ENCODE results near the gene PTGES. TPM values are rescaled to one million over a fixed set of nuclear protein-coding genes. Genes with fewer than 3 reads are reported as not detected.

Gene PTGES
- total RNA-seq, 6 donors from 2014 or later = 0.76 to 4.2 (median 2.5) TPM

DNA sequence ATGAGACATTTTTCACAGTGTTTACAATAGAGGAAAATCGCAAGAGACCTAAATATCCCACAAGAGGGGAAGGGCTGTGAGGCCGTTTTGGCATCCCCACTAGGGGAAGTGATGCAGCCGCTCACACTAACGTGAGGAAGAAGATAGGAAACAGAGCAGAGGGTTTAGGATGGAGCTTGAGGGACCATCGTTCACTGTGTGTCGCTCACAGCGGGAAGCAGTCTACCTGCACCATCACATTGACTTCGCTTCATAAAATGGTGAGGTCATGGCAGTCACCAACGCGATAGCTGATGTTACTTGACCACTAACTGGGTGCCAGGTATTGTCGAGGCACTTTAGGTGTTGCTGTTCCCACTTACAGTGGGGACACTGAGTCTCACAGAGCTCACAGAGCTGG, 51.8 kb downstream of the PTGES start:
- TF ChIP-seq EP300 (IDR thresholded peaks at IDR 0.05) (no peak), POLR2A (IDR thresholded peaks at IDR 0.05) (no peak), POLR2AphosphoS5 (IDR thresholded peaks at IDR 0.05) (no peak)
- TF ChIP-seq, protein P1, sequence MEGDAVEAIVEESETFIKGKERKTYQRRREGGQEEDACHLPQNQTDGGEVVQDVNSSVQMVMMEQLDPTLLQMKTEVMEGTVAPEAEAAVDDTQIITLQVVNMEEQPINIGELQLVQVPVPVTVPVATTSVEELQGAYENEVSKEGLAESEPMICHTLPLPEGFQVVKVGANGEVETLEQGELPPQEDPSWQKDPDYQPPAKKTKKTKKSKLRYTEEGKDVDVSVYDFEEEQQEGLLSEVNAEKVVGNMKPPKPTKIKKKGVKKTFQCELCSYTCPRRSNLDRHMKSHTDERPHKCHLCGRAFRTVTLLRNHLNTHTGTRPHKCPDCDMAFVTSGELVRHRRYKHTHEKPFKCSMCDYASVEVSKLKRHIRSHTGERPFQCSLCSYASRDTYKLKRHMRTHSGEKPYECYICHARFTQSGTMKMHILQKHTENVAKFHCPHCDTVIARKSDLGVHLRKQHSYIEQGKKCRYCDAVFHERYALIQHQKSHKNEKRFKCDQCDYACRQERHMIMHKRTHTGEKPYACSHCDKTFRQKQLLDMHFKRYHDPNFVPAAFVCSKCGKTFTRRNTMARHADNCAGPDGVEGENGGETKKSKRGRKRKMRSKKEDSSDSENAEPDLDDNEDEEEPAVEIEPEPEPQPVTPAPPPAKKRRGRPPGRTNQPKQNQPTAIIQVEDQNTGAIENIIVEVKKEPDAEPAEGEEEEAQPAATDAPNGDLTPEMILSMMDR (IDR thresholded peaks at IDR 0.05) = no peak
- Histone ChIP-seq H3K36me3 (no peaks in the 10 kb centered on the region), H3K4me3 (no peak overlapping the region), H3K27ac (no peak overlapping the region), H3K9me3 (no peaks in the 10 kb centered on the region), H3K4me1 (peaks cover 19 to 43% (median 29%) of the 10 kb centered on the region in 4 donors), H3K27me3 (peaks cover 0 to 11% (median 5%) of the 10 kb centered on the region in 4 donors)
- ATAC-seq (ENCODE audit: low FRiP score in 2 of 2) (no peak), DNase-seq (no peak)
- WGBS, 2 donors = 72 to 78% methylated on average over 11 of the region's 11 CpGs

GRCh38 chr9:129698254-129698757, 54.5 kb downstream of the PTGES start:
- TF ChIP-seq EP300 (IDR thresholded peaks at IDR 0.05) = no peak
- peak in 1 of 2 donors; percentile 86 for ATAC-seq (ENCODE audit: low FRiP score in 2 of 2)
- no peaks in the 10 kb centered on the region for H3K9me3 ChIP-seq
- H3K4me3 ChIP-seq = no peak overlapping the region
- peak overlapping the region in 1 of 4 donors; percentile 44 for H3K27ac ChIP-seq
- no peaks in the 10 kb centered on the region for H3K36me3 ChIP-seq
- peaks cover 0 to 11% (median 5%) of the 10 kb centered on the region in 4 donors for H3K27me3 ChIP-seq
- no peak for DNase-seq
- peaks cover 15 to 35% (median 22%) of the 10 kb centered on the region in 4 donors for H3K4me1 ChIP-seq
- 46 to 68% methylated on average over 15 of the region's 17 CpGs for WGBS, 2 donors

DNA sequence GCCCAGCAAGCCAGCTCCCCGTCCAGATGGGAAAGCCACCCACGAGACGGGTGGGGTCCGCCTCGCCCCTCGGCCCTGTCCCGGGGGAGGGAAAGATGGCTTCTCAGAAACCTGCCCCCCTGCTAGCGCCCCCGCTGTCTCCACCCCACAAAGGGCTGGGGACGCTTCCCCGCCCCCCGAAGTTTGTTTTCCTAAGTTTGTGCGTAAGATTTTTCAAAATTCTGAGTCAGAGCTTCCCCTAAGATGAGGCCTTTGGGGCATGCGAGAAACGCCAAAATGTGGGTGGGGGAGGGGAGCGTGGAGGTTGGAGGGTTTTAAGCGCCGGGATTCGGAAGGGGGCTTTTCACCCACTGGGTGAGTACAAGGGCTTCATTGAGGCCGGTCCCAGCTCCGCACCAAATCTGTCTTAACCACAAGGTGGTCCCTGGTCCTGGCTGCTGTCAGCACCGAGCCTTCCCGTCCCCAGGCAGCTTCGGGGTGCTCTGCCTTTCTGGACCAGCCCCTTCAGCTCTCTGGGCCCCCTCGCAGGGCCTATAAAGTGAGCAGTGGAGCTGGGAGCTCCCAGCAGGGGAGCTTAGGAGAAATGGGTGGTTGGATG, 55.1 kb downstream of the PTGES start:
- H3K27ac ChIP-seq = peak overlapping the region in 2 of 4 donors; percentile 39 to 59
- TF ChIP-seq, protein P1 (IDR thresholded peaks at IDR 0.05) = no peak
- H3K4me1 ChIP-seq = peaks cover 9 to 30% (median 16%) of the 10 kb centered on the region in 4 donors
- no peaks in the 10 kb centered on the region for H3K9me3 ChIP-seq
- peak overlapping the region in 3 of 4 donors; percentile 35 to 47 (median 38) for H3K4me3 ChIP-seq
- WGBS, 2 donors = 13 to 80% methylated on average over 1 to 20 of the region's 25 CpGs
- no peak for DNase-seq
- H3K27me3 ChIP-seq = peaks cover 0 to 11% (median 5%) of the 10 kb centered on the region in 4 donors
- peak in 1 of 2 donors; percentile 54 for ATAC-seq (ENCODE audit: low FRiP score in 2 of 2)
- no peaks in the 10 kb centered on the region for H3K36me3 ChIP-seq

- peak overlapping the region in 3 of 4 donors; percentile 35 to 47 (median 38) for H3K4me3 ChIP-seq
- DNase-seq (peak in 1 of 2 donors; percentile 88), ATAC-seq (ENCODE audit: low FRiP score in 2 of 2) (peak; percentile 38 to 78)
- TF ChIP-seq POLR2A (IDR thresholded peaks at IDR 0.05) (peak in 1 of 4 donors; percentile 30), EP300 (IDR thresholded peaks at IDR 0.05) (no peak), POLR2AphosphoS5 (IDR thresholded peaks at IDR 0.05) (no peak)
- TF ChIP-seq, protein P1 (IDR thresholded peaks at IDR 0.05) = no peak
- WGBS, 2 donors = 8% methylated on average over 15 to 29 of the region's 71 CpGs
- peaks cover 6 to 25% (median 13%) of the 10 kb centered on the region in 4 donors for H3K4me1 ChIP-seq
- H3K9me3 ChIP-seq = no peaks in the 10 kb centered on the region
- no peaks in the 10 kb centered on the region for H3K36me3 ChIP-seq
- peak overlapping the region in 2 of 4 donors; percentile 39 to 59 for H3K27ac ChIP-seq
- peaks cover 0 to 11% (median 5%) of the 10 kb centered on the region in 4 donors for H3K27me3 ChIP-seq
Observed at GRCh38 chr9:129696944-129697655, 55.7 kb downstream of the PTGES start.

DNA sequence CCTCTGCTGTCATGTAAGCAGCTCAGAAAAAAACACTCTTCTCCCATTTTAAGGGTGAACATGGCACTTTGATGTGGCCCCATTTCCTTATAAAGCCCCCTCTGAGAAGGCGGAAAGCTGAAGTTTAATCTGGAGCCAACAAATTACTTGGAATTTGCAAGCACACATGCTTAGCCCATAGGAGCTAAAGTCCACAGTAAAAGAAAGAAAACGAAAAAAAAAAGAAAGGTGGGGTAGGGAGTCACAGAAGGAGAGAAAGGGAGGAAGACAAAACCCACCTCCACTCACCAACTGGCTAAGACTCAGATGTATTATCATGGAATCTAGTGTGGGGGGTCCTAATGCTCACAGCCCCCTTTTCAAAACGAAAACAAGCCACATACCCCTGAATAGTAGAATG, 57.0 kb downstream of the PTGES start:
- Histone ChIP-seq H3K27ac (no peak overlapping the region), H3K4me3 (no peak overlapping the region), H3K27me3 (peaks cover 0 to 11% (median 5%) of the 10 kb centered on the region in 4 donors), H3K9me3 (no peaks in the 10 kb centered on the region), H3K36me3 (no peaks in the 10 kb centered on the region), H3K4me1 (peaks cover 6 to 18% (median 11%) of the 10 kb centered on the region in 4 donors)
- DNase-seq = no peak
- TF ChIP-seq, protein P1 (IDR thresholded peaks at IDR 0.05) = no peak
- TF ChIP-seq POLR2A (IDR thresholded peaks at IDR 0.05) = no peak
- no peak for TF ChIP-seq POLR2AphosphoS5 (IDR thresholded peaks at IDR 0.05)
- TF ChIP-seq EP300 (IDR thresholded peaks at IDR 0.05) = no peak
- WGBS, 2 donors = 72 to 81% methylated on average over 3 of the region's 3 CpGs
- no peak for ATAC-seq (ENCODE audit: low FRiP score in 2 of 2)
